Hepatocyte (in vitro differentiated cells): ENCODE measurements around the gene EIF3K. TPM values are rescaled to one million over a fixed set of nuclear protein-coding genes. Genes with fewer than 3 reads are reported as not detected.
A peak's percentile ranks its signal among the peaks of the same experiment; 100 is the strongest.

Experiments used
- DNase-seq: peaks from one replicate; pipeline ENCODE4 v3.0.0-alpha.2; 2016; ENCODE audit warnings: low spot score
- H2AFZ ChIP-seq: fragments of 200-600 bp; sonication (generic); 2 replicates; pipeline ENCODE4 v1.6.0; 2016; ENCODE audit warnings: antibody characterized with exemption, mild to moderate bottlenecking
- H3K27ac ChIP-seq: fragments of 200-600 bp; sonication (generic); 2 replicates; pipeline ENCODE4 v1.5.1; 2016; ENCODE audit warnings: mild to moderate bottlenecking
- H3K27me3 ChIP-seq: fragments of 200-600 bp; sonication (generic); 2 replicates; pipeline ENCODE4 v1.6.1; 2016
- H3K36me3 ChIP-seq: fragments of 200-600 bp; sonication (generic); replicated peaks from 2 replicates; pipeline ENCODE4 v1.5.1; 2016; ENCODE audit warnings: low read depth; ENCODE audit not compliant: insufficient read depth
- H3K4me1 ChIP-seq: fragments of 200-600 bp; sonication (generic); 2 replicates; pipeline ENCODE4 v1.5.1; 2016; ENCODE audit warnings: mild to moderate bottlenecking, moderate library complexity; ENCODE audit not compliant: insufficient read depth
- H3K4me2 ChIP-seq: fragments of 200-600 bp; sonication (generic); 2 replicates; pipeline ENCODE4 v1.6.0; 2016
- H3K4me3 ChIP-seq: fragments of 200-600 bp; sonication (generic); 2 replicates; pipeline ENCODE4 v1.5.1; 2016; ENCODE audit warnings: mild to moderate bottlenecking
- H3K79me2 ChIP-seq: fragments of 200-600 bp; sonication (generic); 2 replicates; pipeline ENCODE4 v1.6.0; 2017; ENCODE audit warnings: mild to moderate bottlenecking
- H3K9me2 ChIP-seq: fragments of 200-600 bp; sonication (generic); replicated peaks from 2 replicates; pipeline ENCODE4 v1.6.0; 2017; ENCODE audit warnings: mild to moderate bottlenecking; ENCODE audit not compliant: insufficient read depth
- H3K9me3 ChIP-seq: fragments of 200-600 bp; sonication (generic); 2 replicates; pipeline ENCODE4 v1.5.1; 2016; ENCODE audit warnings: low read depth, mild to moderate bottlenecking
- H4K20me1 ChIP-seq: fragments of 200-600 bp; sonication (generic); 2 replicates; pipeline ENCODE4 v1.6.0; 2016; ENCODE audit warnings: mild to moderate bottlenecking; ENCODE audit not compliant: insufficient read depth, poor library complexity, severe bottlenecking
- CTCF ChIP-seq: fragments of 200-600 bp; sonication (generic); IDR thresholded peaks from 2 replicates; pipeline ENCODE4 v1.5.1; 2016; ENCODE audit warnings: antibody characterized with exemption, mild to moderate bottlenecking; ENCODE audit not compliant: poor library complexity
- EZH2 ChIP-seq: fragments of 200-600 bp; sonication (generic); IDR thresholded peaks from 2 replicates; pipeline ENCODE4 v1.6.1; 2016; ENCODE audit warnings: antibody characterized with exemption, mild to moderate bottlenecking, borderline replicate concordance
- EZH2phosphoT487 ChIP-seq: fragments of 200-600 bp; sonication (generic); IDR thresholded peaks from one replicate; pipeline ENCODE4 v1.6.1; 2018; ENCODE audit warnings: antibody characterized with exemption, mild to moderate bottlenecking, low read depth, moderate library complexity; ENCODE audit not compliant: unreplicated experiment, severe bottlenecking
- WGBS: methylation state at CpG from one replicate; pipeline ENCODE4 v1.1.6; 2016; ENCODE audit warnings: low lambda C conversion rate; ENCODE audit errors: missing lambda C conversion rate; 5-methylcytosine and 5-hydroxymethylcytosine counted together
- polyA plus RNA-seq: library from polyadenylated mRNA; unstranded; fragments of >200 nt; fragmentation: Nextera tagmentation; extraction: Ambion mirVana; gene quantifications from 2 replicates; pipeline ENCODE4 v1.2.1, GENCODE V29; 2016
- total RNA-seq: library from RNA; depleted of rRNA; stranded (reverse); fragments of >200 nt; gene quantifications from 2 replicates; pipeline ENCODE4 v1.2.3, GENCODE V29; 2014

Gene EIF3K
- total and polyA plus RNA-seq, 2 experiments from 2014 or later, result 171 to 354 TPM

GRCh38 chr19:38669552-38669951 lies 50.6 kb downstream of the EIF3K start:
- H3K4me3 ChIP-seq, result no peak overlapping the region
- H3K9me2 ChIP-seq, result no peaks in the 10 kb centered on the region
- WGBS, result 90% methylated on average over 5 of the region's 5 CpGs
- no peaks in the 10 kb centered on the region for H3K36me3 ChIP-seq
- H3K27me3 ChIP-seq, result no peaks in the 10 kb centered on the region
- H3K79me2 ChIP-seq, result peaks cover 92% of the 10 kb centered on the region
- no peak for DNase-seq
- H2AFZ ChIP-seq, result no peak overlapping the region
- no peaks in the 10 kb centered on the region for H3K9me3 ChIP-seq
- peaks cover 12% of the 10 kb centered on the region for H4K20me1 ChIP-seq
- TF ChIP-seq EZH2, result no peak
- TF ChIP-seq CTCF, result no peak
- TF ChIP-seq EZH2phosphoT487, result no peak
- H3K27ac ChIP-seq, result peak overlapping the region; percentile 85
- H3K4me1 ChIP-seq, result peaks cover 73% of the 10 kb centered on the region
- no peak overlapping the region for H3K4me2 ChIP-seq

- H3K27me3 ChIP-seq, result no peaks in the 10 kb centered on the region
- no peak overlapping the region for H2AFZ ChIP-seq
- TF ChIP-seq CTCF (no peak), EZH2phosphoT487 (no peak), EZH2 (no peak)
- H3K36me3 ChIP-seq, result no peaks in the 10 kb centered on the region
- 64% methylated on average over 3 of the region's 3 CpGs for WGBS
- DNase-seq, result peak; percentile 70
- no peak overlapping the region for H3K4me2 ChIP-seq
- peaks cover 92% of the 10 kb centered on the region for H3K79me2 ChIP-seq
- no peak overlapping the region for H3K4me3 ChIP-seq
- peaks cover 4% of the 10 kb centered on the region for H4K20me1 ChIP-seq
- no peaks in the 10 kb centered on the region for H3K9me2 ChIP-seq
- peaks cover 73% of the 10 kb centered on the region for H3K4me1 ChIP-seq
- no peaks in the 10 kb centered on the region for H3K9me3 ChIP-seq
- H3K27ac ChIP-seq, result peak overlapping the region; percentile 85
These were observed 52.0 kb downstream of the EIF3K start for GRCh38 chr19:38670921-38671398.

- WGBS, result 73% methylated on average over 4 of the region's 4 CpGs
- Histone ChIP-seq H2AFZ (no peak overlapping the region), H3K79me2 (peaks cover 92% of the 10 kb centered on the region), H3K4me1 (peaks cover 73% of the 10 kb centered on the region), H3K27ac (peak overlapping the region; percentile 85), H3K27me3 (no peaks in the 10 kb centered on the region), H4K20me1 (peaks cover 4% of the 10 kb centered on the region), H3K9me2 (no peaks in the 10 kb centered on the region), H3K9me3 (no peaks in the 10 kb centered on the region), H3K36me3 (no peaks in the 10 kb centered on the region), H3K4me3 (no peak overlapping the region), H3K4me2 (no peak overlapping the region)
- DNase-seq, result no peak
- no peak for TF ChIP-seq EZH2phosphoT487
- no peak for TF ChIP-seq CTCF
- no peak for TF ChIP-seq EZH2
These were observed 52.7 kb downstream of the EIF3K start for GRCh38 chr19:38671654-38672053.
